Stimulated activated CD8-positive, alpha-beta memory T cell treated with anti-CD3 and anti-CD28 coated beads, Interleukin-15, amount 100 ng/mL, for 1 hour (primary cell): ENCODE results near the gene FBXL3.
"Not testable (repeated sequence)": the region's sequence is repeated elsewhere in the genome, so short reads cannot be mapped to it uniquely, and the experiment has no call there.

Source experiments
- DNase-seq: peaks from one replicate; pipeline ENCODE4 v3.0.0-alpha.2; 2020; ENCODE audit warnings: low read depth

The FBXL3 gene

DNA sequence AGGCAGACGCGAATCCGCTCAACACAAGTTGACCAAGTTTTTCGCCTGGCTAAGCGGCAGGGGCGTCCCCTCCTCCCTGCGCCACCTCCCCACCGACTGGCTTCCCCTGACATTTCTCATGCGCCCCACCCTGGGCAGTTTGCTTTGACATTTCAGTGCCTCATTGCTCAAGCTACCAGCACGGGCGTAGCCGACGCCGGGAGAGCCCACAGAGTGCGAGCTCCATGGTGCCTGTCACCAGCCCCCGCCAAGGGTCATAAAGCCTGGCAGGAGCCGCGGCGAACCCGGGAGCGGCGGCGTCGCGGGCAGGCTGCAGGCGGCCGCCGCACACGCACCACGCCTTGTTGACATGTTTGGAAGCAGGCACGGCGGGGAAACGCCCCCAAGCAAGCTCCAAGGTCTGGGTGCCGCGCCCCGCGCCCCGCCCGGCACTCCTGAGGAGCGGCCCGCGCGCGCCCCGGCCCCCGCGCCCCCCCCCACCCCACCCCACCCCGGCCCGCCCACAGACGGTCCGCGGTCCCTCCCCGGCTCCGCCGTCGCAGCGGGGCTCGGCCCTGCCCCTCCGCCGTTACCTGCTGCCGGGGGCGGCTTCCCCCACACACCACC is 601 bp downstream of the FBXL3 start:
- DNase-seq, result peak; percentile 49

DNA sequence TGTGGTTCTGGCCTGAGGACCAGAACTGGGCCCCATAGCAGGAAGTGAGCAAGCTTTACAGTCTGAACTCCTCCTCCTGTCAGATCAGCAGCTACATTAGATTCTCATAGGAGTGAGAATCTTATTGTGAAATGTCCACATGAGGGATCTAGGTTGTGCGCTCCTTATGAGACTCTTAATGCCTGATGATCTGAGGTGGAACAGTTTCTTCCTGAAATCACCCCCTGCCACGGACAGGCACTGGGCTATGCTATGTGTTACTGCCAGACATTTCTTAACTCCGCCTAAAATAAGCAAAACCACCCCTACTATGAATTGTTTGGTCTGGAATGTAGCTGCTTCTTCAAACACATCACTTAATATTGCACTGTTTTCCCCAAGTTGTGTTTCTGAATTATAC is 4.6 kb downstream of the FBXL3 start:
- no peak for DNase-seq

DNA sequence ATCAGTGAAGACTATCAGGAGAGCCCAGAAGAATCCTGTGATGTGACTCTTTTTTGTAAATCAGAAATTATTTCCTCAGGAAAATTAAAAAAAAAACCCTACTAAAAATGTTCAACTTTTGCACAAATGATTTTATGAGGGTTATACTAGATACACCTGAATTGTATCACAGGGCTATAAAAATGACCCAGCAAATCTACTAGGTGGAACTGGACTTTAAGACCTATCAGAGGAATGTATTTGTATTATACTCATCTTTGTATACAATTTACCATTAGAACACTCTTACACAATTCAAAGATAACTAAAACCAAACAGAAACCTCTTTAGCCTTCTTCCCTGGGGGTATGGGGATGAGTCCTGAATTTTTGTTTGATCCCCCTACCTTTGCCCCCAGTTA is 7.2 kb downstream of the FBXL3 start:
- DNase-seq, result no peak

DNA sequence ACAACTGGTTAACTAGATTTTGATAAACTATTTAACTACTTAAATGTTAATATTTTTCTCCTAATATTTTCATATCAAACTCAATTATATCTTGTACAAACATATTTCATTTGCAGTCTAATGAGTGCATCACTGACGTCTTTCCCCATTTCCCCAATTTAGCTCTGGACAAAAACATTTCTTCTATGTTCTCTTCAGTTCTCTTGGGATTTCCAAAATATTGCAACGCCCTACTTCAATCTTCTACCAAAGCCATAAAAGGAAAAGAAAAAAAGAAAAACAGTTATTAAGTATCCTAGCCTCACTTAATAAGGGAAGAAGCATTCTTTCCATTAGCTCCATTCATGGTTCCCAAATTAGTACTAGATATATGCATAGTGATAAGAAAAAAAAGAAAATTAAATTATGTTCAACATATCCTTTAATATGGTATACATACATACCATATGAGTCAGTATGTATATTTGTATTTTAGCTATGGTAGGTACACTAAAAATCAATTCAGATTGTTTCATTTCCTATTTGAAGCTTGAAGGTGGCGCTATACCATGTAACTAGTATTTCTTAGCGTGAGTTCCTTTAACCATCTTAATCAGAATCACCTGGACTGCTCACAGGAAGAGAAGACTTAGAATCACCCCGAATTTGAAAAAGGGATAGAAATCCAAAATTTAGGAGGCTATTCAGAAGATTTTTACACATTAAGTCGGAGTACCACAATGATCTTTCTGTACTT is 9.9 kb downstream of the FBXL3 start:
- no peak for DNase-seq

DNA sequence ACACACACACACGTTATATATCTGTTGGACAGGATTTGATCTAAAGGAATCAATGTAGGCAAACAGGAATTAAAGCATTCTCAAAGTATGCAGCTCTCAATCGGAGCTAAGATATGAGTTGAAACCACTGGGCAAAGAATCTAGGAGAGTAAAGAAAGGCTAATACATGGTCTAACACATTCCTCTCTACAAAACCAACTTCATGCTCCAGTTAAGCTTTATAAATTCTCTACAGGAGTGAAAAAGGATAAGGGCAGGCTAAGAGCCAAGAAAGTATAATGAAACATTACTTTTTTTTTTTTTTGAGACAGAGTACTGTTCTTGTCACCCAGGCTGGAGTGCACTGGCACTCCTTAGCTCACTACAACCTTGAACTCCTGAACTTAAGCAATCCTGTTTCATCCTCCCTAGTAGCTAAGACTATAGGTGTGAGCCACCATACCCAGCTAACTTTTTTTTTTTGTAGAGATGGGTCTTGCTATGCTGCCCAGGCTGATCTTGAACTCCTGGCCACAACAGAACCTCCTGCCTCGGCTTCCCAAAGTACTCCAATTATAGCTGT is 10.6 kb downstream of the FBXL3 start:
- DNase-seq, result no peak

DNA sequence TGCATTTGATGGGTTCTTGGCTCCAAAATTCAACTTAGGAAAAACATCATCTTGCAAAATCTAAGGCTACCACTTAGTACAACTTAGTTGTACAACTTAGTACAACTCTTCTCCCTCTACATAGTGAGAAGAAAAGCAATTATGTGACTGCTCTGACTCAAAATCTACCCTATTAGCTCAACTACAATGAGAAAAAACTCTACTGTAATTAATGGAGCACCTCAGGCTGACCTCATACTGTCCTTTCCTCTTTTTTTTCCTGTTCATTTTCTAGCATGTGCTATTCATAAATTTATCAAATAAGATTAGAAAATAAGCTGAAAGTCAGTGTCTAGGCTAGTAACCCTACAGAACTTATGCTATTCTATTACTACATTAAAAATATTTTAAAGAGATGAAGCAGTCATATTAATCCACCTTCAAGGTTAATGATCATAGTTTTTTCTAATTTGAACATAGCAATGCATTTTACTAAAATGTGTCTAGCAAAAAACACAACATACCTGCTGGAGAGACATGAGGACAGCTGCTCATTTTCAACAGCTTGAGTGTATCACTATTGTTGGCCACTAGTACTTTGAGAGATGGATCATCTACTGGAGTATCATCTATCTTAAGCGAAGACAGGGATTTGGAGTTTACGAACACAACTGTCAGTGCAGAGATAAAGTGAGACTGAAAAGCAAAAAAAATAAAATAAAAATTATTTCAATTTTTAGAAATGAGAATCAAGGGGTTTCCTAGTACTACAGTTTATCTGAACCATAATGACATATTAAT is 11.9 kb downstream of the FBXL3 start:
- no peak for DNase-seq

DNA sequence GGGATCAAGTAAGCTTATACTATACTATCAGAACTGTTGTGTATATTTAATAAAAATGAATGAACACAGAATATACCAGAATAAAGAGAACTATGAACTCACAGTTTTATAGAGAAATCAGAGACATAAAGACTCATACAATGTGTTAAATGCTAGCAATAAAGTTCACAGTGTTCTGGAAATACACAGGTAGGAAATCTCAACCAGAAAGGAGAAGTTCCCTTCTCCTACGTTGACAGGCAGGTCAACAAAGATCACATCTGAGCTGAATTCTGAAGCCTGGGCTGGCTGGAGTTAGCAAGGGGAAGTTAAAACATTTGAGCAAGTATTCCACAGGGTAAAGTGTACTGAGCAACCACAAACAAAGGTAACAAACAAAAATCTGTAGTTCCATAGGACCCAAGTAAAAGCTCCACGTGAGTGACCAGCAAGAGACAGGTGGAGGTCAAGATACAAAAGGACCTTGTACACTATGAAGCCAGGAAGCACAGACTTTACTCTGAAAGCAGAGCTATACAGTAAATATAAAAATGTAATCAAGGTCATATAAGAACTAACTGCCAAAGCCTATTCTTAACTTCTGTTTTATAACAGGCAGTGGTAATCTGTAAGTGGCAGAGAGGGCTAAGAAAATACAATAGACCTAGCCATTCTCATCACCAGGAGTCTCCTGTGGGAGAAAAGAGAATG is 13.0 kb downstream of the FBXL3 start:
- no peak for DNase-seq

DNA sequence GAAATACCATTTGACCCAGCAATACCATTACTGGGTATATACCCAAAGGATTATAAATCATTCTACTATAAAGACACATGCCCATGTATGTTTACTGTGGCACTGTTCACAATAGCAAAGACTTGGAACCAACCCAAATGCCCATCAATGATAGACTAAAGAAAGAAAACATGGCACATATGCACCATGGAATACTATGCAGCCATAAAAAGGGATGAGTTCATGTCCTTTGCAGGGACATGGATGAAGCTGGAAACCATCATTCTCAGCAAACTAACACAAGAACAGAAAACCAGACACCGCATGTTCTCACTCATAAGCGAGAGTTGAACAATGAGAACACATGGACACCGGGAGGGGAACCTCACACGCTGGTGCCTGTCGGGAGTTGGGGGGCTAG is 17.2 kb downstream of the FBXL3 start:
- DNase-seq, result not testable (repeated sequence)

DNA sequence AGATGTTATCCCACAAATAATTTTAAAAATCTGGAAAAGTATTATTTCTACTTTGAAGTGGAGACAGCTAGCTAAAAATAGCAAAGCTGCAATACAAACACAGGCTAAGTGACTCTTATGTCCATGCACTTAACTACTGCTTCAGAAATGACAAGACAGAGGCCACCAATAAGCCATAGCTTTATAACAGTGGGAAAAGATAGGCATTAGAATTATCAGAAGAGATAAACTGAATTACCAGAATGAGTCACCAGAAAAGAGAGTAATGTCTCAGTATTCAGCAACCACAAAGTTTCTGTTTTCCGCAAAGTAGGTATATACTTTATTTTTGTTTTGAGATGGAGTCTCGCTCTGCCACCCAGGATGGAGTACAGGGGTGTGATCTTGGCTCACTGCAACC is 17.9 kb downstream of the FBXL3 start:
- DNase-seq, result no peak

DNA sequence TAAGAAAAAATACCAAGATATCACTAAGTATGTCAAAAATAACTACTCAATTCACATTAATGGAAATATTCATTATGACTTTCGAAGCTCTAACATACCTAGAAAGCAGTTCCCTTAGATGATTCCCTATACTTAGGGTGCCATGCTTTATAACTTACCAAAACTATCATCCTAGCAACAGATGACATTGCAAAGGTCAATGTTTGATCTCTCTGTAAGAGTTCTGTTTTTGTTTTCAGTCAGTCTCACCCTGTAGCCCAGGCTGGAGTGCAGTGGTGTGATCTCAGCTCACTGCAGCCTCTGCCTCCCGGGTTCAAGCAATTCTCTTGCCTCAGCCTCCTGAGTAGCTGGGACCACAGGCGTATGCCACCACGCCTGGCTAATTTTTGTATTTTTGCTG is 18.6 kb downstream of the FBXL3 start:
- DNase-seq, result not testable (repeated sequence)

DNA sequence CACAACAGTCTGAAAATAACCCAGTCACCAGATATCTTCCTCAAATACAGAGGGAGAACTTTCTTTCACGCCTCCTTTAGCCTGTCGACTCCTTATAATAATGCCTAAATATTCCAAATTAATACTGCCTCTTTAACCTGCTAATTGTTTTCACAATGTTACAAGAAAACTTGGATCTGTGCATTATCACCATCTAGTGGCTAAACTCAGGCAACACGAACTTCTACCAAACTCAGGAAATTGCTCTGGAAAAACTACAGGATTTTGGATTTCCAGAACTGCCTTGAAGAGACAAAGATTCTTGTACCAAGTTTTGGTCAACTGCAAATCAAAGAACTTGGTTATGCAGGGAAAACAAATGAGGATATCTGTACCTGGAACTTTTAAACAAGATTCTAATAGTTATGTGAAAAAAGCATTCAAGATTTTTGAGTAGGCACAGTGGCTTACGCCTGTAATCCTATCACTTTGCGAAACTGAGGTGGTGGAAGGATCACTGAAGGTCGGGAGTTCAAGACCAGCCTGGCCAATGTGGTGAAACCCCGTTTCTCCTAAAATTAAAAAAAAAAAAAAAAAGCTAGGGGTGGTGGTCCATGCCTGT is 24.3 kb downstream of the FBXL3 start:
- no peak for DNase-seq

DNA sequence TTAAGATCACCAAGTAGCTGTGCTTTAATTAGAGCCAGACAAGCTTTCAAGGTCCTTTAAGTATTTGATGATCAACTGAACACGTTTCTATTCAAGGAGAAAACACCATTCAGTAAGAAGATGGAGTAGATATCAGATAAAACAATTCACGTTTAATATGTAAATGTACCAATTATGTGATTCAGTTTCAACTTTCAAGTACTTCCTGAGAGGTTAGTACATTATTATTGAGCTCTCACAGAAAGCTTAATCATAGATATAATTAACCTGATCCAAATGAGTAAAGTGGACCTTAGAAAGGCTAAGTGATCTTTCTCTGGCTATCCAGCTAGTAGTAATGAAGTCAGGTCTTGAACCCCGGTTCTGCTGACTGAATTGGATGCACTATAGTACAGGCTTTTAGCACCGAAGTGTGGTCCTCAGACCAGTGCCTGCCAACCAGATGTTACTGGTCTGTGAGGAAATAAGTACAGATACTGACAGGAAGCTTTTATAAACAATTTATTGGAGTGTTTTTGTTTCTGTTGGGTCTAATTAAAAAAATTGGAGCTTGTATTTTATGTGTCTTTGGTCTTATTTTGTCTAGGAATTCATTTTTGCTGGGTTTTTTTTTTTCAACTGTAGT is 24.9 kb downstream of the FBXL3 start:
- DNase-seq, result no peak

DNA sequence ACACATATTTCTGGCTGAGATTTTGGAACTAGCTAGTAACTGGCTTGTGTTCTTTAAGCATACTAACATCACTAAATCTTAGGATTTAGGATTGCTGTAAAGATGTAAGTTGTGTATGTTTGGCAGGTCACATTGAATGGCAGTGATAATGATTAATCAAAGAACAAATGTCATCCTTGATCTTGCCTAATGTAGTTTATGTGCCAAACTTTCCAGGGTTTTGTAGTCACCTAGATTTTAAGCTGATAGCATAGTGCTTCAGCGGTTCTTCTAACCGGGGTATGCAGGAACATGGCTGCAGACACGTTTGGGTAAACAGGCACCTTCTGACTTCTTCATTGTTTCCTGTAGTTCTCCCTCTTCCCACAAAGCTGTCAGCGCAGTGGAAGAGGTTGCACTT is 25.4 kb downstream of the FBXL3 start:
- no peak for DNase-seq

DNA sequence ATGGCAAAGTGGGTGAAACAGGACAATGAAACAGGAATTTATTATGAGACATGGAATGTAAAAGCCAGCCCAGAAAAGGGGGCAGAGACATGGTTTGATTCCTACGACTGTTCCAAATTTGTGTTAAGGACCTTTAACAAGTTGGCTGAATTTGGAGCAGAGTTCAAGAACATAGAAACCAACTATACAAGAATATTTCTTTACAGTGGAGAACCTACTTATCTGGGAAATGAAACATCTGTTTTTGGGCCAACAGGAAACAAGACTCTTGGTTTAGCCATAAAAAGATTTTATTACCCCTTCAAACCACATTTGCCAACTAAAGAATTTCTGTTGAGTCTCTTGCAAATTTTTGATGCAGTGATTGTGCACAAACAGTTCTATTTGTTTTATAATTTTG is 26.5 kb downstream of the FBXL3 start:
- DNase-seq, result no peak

DNA sequence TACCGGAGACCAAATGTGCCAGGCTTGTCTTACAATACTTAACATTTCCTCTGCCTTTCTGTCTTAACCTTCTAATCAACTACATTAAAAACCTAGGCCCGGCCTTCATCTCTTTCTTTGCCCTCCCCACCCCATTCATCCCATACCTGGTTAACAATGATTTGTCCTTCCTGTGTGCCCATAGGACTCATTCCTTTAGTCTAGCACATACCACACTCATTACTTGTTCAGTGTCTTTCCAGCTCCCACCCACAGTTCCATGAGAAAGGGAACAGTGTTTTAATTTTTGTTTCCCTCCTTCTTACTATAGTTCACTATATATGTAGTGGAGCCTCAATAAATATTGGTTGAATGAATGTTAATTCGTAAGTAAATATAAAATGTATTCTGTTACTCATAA is 32.7 kb downstream of the FBXL3 start:
- no peak for DNase-seq

DNA sequence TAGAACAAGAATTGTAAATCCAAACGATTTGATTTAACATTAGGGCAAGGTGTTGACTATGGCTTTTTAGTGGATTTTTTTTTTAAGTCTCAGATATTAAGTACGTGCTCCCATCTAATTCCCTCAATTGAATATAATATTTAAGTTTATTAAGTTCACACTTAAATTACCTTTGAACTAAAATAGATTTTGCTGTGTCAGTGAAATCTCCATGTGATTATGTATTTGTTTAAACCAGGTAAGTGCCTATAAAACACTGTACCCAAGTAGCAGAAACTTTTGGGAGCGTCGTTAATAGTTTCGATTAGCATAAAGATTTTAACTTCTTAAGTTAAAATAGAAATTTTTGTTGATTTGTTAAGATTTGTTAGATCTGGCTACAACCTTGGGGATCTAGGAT is 33.5 kb downstream of the FBXL3 start:
- DNase-seq, result no peak

DNA sequence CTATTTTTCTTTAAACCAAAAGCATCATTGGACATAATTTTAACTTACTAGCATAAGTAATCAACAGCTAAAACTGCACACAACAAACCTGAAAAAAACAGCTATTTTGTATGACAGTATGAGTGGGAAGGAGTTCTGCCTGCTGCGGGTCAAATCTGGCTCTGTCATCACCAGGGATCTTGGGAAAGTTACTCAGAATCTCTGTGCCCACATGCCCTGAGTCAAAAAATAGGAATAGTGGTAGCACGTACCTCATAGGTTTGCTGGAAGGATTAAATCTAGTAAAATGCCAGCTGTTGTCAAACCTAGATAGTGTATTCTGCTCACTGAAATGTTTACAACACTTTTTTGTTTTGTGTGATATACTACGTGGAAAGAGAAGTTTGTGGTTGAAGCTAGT is 33.9 kb downstream of the FBXL3 start:
- DNase-seq, result no peak

DNA sequence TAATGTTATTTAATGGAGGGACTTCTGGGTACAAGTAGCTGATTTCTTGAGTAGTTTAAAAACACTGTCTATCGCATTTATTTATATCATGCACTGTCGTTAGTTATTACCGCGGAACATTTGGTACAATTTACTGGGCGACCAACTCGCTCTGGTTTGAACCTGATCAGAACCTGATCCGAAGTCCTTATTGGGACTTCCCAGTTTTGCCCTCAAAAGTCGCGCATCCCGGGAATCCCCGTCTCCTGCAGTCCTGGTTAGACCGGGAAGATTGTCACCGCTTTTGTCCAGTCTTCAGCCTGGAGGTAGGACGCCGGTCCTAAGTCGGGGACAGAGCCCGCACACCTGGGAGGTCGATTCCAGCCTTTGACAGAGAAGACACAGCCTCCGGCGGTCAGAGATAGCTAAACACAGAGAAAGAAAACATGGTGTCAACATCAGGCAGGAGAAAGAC is 34.4 kb downstream of the FBXL3 start:
- DNase-seq, result no peak

DNA sequence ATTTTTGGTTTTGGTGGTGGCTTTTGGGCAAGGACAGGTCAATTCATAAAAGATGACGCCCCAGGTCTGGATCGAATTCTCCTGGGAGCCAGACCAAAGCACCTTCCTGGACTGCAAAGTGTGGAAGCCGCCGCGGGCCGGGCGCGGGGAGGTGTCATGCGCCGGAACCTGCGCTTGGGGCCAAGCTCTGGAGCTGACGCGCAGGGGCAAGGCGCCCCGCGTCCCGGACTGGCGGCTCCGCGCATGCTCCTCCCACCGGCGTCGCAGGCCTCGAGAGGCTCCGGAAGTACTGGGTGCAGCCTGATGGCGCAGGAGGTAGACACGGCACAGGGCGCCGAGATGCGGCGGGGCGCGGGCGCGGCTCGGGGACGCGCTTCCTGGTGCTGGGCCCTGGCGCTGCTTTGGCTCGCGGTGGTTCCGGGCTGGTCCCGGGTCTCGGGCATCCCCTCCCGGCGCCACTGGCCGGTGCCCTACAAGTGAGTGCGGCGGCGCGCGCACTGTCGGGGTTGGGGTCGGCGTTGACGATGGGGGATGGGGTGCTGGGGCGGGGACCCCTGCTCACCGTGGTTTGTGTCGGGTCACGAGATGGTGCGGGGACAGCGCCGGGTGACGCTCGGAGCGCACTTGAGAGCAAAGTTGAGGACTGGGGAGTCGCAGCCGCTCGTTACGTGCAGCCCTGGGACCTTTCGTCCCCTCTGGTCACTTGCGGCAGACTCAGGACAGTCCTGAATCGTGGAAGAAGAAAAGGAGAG is 35.0 kb downstream of the FBXL3 start, which contains the start of gene CLN5:
TSS of gene CLN5 (plus strand) at position 286 of the 752 bp plus-strand sequence. CDS start at position 304, 18 bp downstream.
- peak; percentile 86 for DNase-seq

DNA sequence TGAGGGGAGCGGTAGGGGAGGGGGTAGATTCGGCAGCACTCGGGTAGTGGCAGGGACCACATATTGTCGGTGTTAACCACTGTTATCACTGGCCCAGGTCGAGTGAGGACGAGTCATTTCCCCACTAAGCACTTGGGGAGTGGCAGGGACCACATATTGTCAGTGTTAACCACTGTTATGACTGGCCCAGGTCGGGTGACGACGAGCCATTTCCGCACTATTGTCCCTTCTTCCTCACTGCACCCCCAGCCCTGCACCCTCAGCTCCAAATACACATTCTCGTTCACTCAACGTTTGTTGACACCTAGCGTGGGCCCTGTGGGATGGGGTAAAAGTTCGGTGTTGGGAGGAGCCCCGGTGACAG is 35.5 kb downstream of the FBXL3 start:
- peak; percentile 49 for DNase-seq

DNA sequence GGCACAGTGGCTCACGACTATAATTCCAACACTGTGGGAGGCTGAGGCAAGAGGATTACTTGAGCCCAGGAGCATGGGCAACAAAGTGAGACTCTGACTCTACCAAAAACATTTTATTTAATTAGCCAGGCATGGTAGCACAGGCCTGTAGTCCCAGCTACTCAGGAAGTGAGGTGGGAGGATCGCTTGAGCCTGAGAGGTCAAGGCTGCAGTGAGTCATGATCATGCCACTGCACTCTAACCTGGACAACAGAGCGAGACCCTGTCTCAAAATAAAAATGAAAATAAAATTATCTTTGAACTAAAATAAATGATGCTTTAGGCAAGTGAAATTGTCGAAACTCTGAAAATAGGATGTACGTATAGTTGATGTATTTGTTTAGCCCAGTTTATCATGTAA is 43.3 kb downstream of the FBXL3 start:
- no peak for DNase-seq
